ENCODE data around the gene LTBP2.

- TF ChIP-seq CTCF (IDR thresholded peaks at IDR 0.05) (no peak), POLR2AphosphoS5 (IDR thresholded peaks at IDR 0.05) (no peak), POLR2A (IDR thresholded peaks at IDR 0.05) (no peak), EP300 (IDR thresholded peaks at IDR 0.05) (no peak)
Observed at GRCh38 chr14:74584951-74585350, 27.1 kb downstream of the LTBP2 start.

Data from sigmoid colon (tissue), 4 donors.